Body of pancreas (tissue), 4 donors: Measurements from ENCODE around the gene ADAMTSL2.

Experiments used
- CTCF ChIP-seq, 7 experiments: fragments of 450-650 bp in 4 of 7; fragments of 200-600 bp in 3 of 7; sonication (generic) in 3 of 7; IDR thresholded peaks; one replicate each; pipeline ENCODE4 v1.5.1; 2016 to 2019; ENCODE audit warnings: antibody characterized with exemption in 7 of 7
- POLR2A ChIP-seq, 3 donors: fragments of 450-650 bp; IDR thresholded peaks; one replicate each; pipeline ENCODE4 v1.6.1; 2016; ENCODE audit warnings: antibody characterized with exemption in 3 of 3, mild to moderate bottlenecking in 2 of 3

- TF ChIP-seq POLR2A (IDR thresholded peaks at IDR 0.05) (no peak), CTCF (IDR thresholded peaks at IDR 0.05) (no peak)
Measured at GRCh38 chr9:133553123-133553522, 18.6 kb downstream of the ADAMTSL2 start.
